H9 (cell line): ENCODE results near the gene BRS3. TPM values are rescaled to one million over a fixed set of nuclear protein-coding genes. Genes with fewer than 3 reads are reported as not detected.

Experiments used
- DNase-seq: peaks from one replicate; pipeline ENCODE4 v3.0.0-alpha.2; 2017
- H2AFZ ChIP-seq: one replicate; pipeline ENCODE4 v1.6.1; 2013; ENCODE audit warnings: mild to moderate bottlenecking, low read length, control low read depth, moderate library complexity
- H2AK5ac ChIP-seq: 2 replicates; pipeline ENCODE4 v1.6.1; 2013; ENCODE audit warnings: low read length, control low read depth, mixed read lengths; ENCODE audit not compliant: insufficient read length
- H2BK120ac ChIP-seq: one replicate; pipeline ENCODE4 v1.6.1; 2013; ENCODE audit warnings: low read depth, mild to moderate bottlenecking, low read length, control low read depth, inconsistent platforms; ENCODE audit not compliant: poor library complexity, severe bottlenecking
- H2BK12ac ChIP-seq: 2 replicates; pipeline ENCODE4 v1.6.1; 2013; ENCODE audit warnings: low read length, control low read depth, mixed read lengths, low read depth; ENCODE audit not compliant: insufficient read length
- H2BK15ac ChIP-seq: 2 replicates; pipeline ENCODE4 v1.6.1; 2013; ENCODE audit warnings: low read depth, low read length, control low read depth
- H2BK20ac ChIP-seq: one replicate; pipeline ENCODE4 v1.6.1; 2013; ENCODE audit warnings: low read depth, mild to moderate bottlenecking, low read length, control low read depth, inconsistent platforms; ENCODE audit not compliant: poor library complexity, severe bottlenecking
- H2BK5ac ChIP-seq: 2 replicates; pipeline ENCODE4 v1.6.1; 2013; ENCODE audit warnings: low read length, control low read depth, mixed read lengths; ENCODE audit not compliant: insufficient read length
- H3K14ac ChIP-seq: 2 replicates; pipeline ENCODE4 v1.6.1; 2013; ENCODE audit warnings: low read length, control low read depth; ENCODE audit not compliant: insufficient read depth
- H3K18ac ChIP-seq: 2 replicates; pipeline ENCODE4 v1.6.1; 2013; ENCODE audit warnings: low read depth, mild to moderate bottlenecking, mixed read lengths, low read length, control low read depth; ENCODE audit not compliant: insufficient read length
- H3K23ac ChIP-seq: 2 replicates; pipeline ENCODE4 v1.6.1; 2013; ENCODE audit warnings: low read length, control low read depth, mixed read lengths, low read depth; ENCODE audit not compliant: insufficient read length
- H3K23me2 ChIP-seq: 2 replicates; pipeline ENCODE4 v1.6.1; 2013; ENCODE audit warnings: low read depth, mild to moderate bottlenecking, mixed read lengths, low read length, control low read depth; ENCODE audit not compliant: insufficient read length, poor library complexity, severe bottlenecking
- H3K27ac ChIP-seq: 2 replicates; pipeline ENCODE4 v1.5.1; 2013; ENCODE audit warnings: low read length, control low read depth, mixed read lengths, low read depth; ENCODE audit not compliant: insufficient read length
- H3K27me3 ChIP-seq: 2 replicates; pipeline ENCODE4 v1.6.1; 2013; ENCODE audit warnings: low read length, control low read depth, inconsistent platforms; ENCODE audit not compliant: insufficient read depth
- H3K4ac ChIP-seq: 2 replicates; pipeline ENCODE4 v1.6.1; 2013; ENCODE audit warnings: low read depth, mild to moderate bottlenecking, control low read depth, inconsistent platforms, low read length, moderate library complexity
- H3K4me1 ChIP-seq: 2 replicates; pipeline ENCODE4 v1.6.1; 2013; ENCODE audit warnings: low read length, control low read depth, inconsistent platforms; ENCODE audit not compliant: insufficient read depth
- H3K4me2 ChIP-seq: 2 replicates; pipeline ENCODE4 v1.6.1; 2013; ENCODE audit warnings: low read length, control low read depth, mixed read lengths; ENCODE audit not compliant: insufficient read length, insufficient read depth
- H3K56ac ChIP-seq: 2 replicates; pipeline ENCODE4 v1.6.1; 2013; ENCODE audit warnings: low read depth, mild to moderate bottlenecking, mixed read lengths, low read length, control low read depth; ENCODE audit not compliant: insufficient read length
- H3K79me1 ChIP-seq: 2 replicates; pipeline ENCODE4 v1.6.1; 2013; ENCODE audit warnings: low read depth, mild to moderate bottlenecking, moderate library complexity, low read length, control low read depth, inconsistent platforms; ENCODE audit not compliant: insufficient read depth, poor library complexity, severe bottlenecking
- H3K79me2 ChIP-seq: 2 replicates; pipeline ENCODE4 v1.6.1; 2013; ENCODE audit warnings: low read length, control low read depth, inconsistent platforms; ENCODE audit not compliant: insufficient read depth
- H3K9ac ChIP-seq: 2 replicates; pipeline ENCODE4 v1.6.1; 2013; ENCODE audit warnings: low read length, control low read depth, mixed read lengths; ENCODE audit not compliant: insufficient read length; ENCODE audit errors: extremely low read depth
- H3K9me3 ChIP-seq: one replicate; pipeline ENCODE4 v1.6.1; 2013; ENCODE audit warnings: low read depth, low read length, inconsistent platforms; ENCODE audit not compliant: control insufficient read depth
- H3T11ph ChIP-seq: one replicate; pipeline ENCODE4 v1.6.1; 2013; ENCODE audit warnings: mild to moderate bottlenecking, low read length, control low read depth, inconsistent platforms
- H4K20me1 ChIP-seq: one replicate; pipeline ENCODE4 v1.6.1; 2013; ENCODE audit not compliant: control insufficient read depth, insufficient read length, insufficient read depth
- H4K5ac ChIP-seq: 2 replicates; pipeline ENCODE4 v1.6.1; 2013; ENCODE audit warnings: low read depth, mild to moderate bottlenecking, mixed read lengths, low read length, control low read depth; ENCODE audit not compliant: insufficient read length
- H4K8ac ChIP-seq: replicated peaks from 2 replicates; pipeline ENCODE4 v1.6.1; 2013; ENCODE audit warnings: low read length, control low read depth, mixed read lengths, low read depth; ENCODE audit not compliant: insufficient read length
- H4K91ac ChIP-seq: 2 replicates; pipeline ENCODE4 v1.6.1; 2013; ENCODE audit warnings: low read depth, mild to moderate bottlenecking, moderate library complexity, mixed read lengths, low read length, control low read depth; ENCODE audit not compliant: insufficient read length
- H3K27ac Mint-ChIP-seq, 3 experiments: 2 replicates in 2 of 3; 3 replicates in 1 of 3; pipeline ENCODE4 v1.8.0; 2020 to 2021; ENCODE audit warnings: mixed read lengths in 3 of 3, mild to moderate bottlenecking in 1 of 3, moderate library complexity in 1 of 3
- H3K27me3 Mint-ChIP-seq: 2 replicates; pipeline ENCODE4 v1.8.0; 2021; ENCODE audit warnings: low read depth, mild to moderate bottlenecking, moderate library complexity, mixed read lengths
- H3K36me3 Mint-ChIP-seq, 3 experiments: 2 replicates in 2 of 3; 3 replicates in 1 of 3; pipeline ENCODE4 v1.8.0; 2020 to 2021; ENCODE audit warnings: low read depth in 3 of 3, mixed read lengths in 3 of 3; ENCODE audit not compliant: insufficient read depth in 1 of 3
- H3K4me1 Mint-ChIP-seq, 2 experiments: 2 replicates each; pipeline ENCODE4 v1.8.0; 2020; ENCODE audit warnings: mixed read lengths in 2 of 2
- H3K4me3 Mint-ChIP-seq, 2 experiments: 2 replicates in 1 of 2; 3 replicates in 1 of 2; pipeline ENCODE4 v1.8.0; 2020 to 2021; ENCODE audit warnings: mild to moderate bottlenecking in 2 of 2, mixed read lengths in 2 of 2, moderate library complexity in 1 of 2
- H3K9me3 Mint-ChIP-seq, 2 experiments: 2 replicates in 1 of 2; 3 replicates in 1 of 2; pipeline ENCODE4 v1.8.0; 2020; ENCODE audit warnings: mild to moderate bottlenecking in 2 of 2, mixed read lengths in 2 of 2, moderate library complexity in 1 of 2
- CTCF ChIP-seq: fragments of 200-600 bp; sonication (generic); conservative IDR thresholded peaks from 3 replicates; pipeline ENCODE4 v1.8.0; 2021; ENCODE audit warnings: antibody characterized with exemption, mild to moderate bottlenecking
- WGBS: extraction: QIAGEN DNeasy Blood & Tissue Kit; methylation state at CpG from one replicate; pipeline ENCODE4 v1.1.7; 2013; ENCODE audit warnings: missing lambda C conversion rate, low lambda C conversion rate, mixed read lengths; ENCODE audit not compliant: insufficient read length; ENCODE audit errors: extremely low coverage; 5-methylcytosine and 5-hydroxymethylcytosine counted together
- total RNA-seq: library from RNA; stranded (reverse); gene quantifications from 2 replicates; pipeline ENCODE4 v1.2.1, GENCODE V29; 2021

The BRS3 gene
- total RNA-seq, 1 experiment from 2014 or later, result not detected

DNA sequence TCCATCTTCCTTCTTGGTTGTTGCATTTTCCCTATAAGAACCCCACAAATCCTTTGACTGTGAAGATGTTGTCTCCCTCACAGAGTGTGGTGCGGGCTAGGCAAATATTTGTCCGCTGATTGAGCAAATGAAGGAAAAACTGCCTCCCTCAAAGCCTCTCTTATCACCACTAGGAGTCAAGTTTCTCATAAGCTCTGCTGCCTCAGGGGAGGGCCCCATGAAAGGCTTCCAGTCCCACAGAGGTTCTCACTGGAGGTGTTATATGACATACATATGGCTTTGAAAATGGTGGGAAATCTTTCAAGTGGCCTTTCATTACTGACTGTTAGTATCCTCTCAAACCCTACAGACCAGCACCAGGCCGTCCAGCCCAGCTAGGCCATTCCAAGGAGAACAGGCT is 53.5 kb downstream of the BRS3 start:
- no peak for TF ChIP-seq CTCF
- peaks cover 57 to 70% of the 10 kb centered on the region in 2 experiments for H3K9me3 Mint-ChIP-seq
- Histone ChIP-seq H2BK120ac (no peak overlapping the region), H3K9me3 (peaks cover 39% of the 10 kb centered on the region), H3K9ac (no peak overlapping the region), H3K23ac (no peak overlapping the region), H2BK12ac (no peak overlapping the region), H4K8ac (no peak overlapping the region), H2AFZ (no peak overlapping the region), H3K27ac (no peak overlapping the region), H3K79me2 (no peaks in the 10 kb centered on the region), H2BK15ac (no peak overlapping the region), H3K14ac (no peak overlapping the region), H3K4me2 (no peak overlapping the region), H3K23me2 (no peaks in the 10 kb centered on the region), H3K4me1 (no peaks in the 10 kb centered on the region), H3K56ac (no peak overlapping the region), H4K5ac (no peak overlapping the region), H2BK20ac (no peak overlapping the region), H3K79me1 (no peaks in the 10 kb centered on the region), H4K20me1 (no peaks in the 10 kb centered on the region), H4K91ac (no peak overlapping the region), H2BK5ac (no peak overlapping the region), H2AK5ac (no peak overlapping the region), H3K4ac (no peak overlapping the region), H3T11ph (no peak overlapping the region), H3K27me3 (no peaks in the 10 kb centered on the region), H3K18ac (no peak overlapping the region)
- H3K27me3 Mint-ChIP-seq, result peaks cover 2% of the 10 kb centered on the region; the same call in 1 of the 2 replicates
- no CpG with 5 or more reads among the region's 3 CpGs for WGBS
- no peak for DNase-seq
- no peaks in the 10 kb centered on the region; a peak in 1 of 7 replicates for H3K36me3 Mint-ChIP-seq
- H3K27ac Mint-ChIP-seq, result no peak overlapping the region
- no peak overlapping the region for H3K4me3 Mint-ChIP-seq
- H3K4me1 Mint-ChIP-seq, result no peaks in the 10 kb centered on the region
